Germinal center (tissue), 1 donor: ENCODE data around the gene PRSS35.
A peak's percentile ranks its signal among the peaks of the same experiment; 100 is the strongest.
"Not testable (repeated sequence)": the region's sequence is repeated elsewhere in the genome, so short reads cannot be mapped to it uniquely, and the experiment has no call there.

Source experiments
- DNase-seq: peaks from one replicate; pipeline ENCODE4 v3.0.0; 2012; ENCODE audit warnings: mixed read lengths, low spot score

Gene PRSS35, protein sequence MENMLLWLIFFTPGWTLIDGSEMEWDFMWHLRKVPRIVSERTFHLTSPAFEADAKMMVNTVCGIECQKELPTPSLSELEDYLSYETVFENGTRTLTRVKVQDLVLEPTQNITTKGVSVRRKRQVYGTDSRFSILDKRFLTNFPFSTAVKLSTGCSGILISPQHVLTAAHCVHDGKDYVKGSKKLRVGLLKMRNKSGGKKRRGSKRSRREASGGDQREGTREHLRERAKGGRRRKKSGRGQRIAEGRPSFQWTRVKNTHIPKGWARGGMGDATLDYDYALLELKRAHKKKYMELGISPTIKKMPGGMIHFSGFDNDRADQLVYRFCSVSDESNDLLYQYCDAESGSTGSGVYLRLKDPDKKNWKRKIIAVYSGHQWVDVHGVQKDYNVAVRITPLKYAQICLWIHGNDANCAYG

DNA sequence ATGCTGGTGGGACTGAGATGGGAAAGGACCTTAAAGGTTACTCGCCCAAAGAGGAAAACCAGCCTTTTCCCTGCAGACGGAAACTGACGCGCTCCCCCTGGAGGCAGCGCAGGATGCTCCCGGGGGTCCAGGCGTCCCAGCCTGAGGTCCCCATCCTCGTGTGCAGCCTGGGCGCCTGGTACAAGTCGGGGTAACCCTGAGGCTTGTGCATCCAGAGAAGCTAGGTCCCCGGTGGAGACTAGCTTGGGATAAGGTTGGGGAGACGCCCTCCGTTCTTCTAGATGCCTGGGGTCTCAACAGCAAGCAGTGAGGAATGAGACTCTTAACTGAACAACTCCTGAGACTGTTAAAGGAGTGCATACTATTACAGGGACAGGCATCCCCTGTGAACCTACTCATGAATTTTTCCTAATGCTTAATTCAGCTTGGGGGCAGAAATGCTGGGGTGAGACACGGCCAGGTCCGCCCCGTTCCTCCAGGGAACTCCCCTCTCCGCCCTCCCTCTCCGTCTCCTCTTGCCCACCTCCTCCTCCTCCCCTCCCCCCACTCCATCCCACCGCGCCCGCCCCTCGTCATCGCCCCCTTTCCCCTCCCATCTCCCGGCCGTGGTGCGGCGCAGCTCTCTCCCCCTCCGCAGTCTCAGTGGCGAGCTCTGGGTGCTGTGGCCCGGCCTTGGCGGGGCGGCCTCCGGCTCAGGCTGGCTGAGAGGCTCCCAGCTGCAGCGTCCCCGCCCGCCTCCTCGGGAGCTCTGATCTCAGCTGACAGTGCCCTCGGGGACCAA is at the start of gene PRSS35:
Gene PRSS35, plus strand, starts transcription at position 634 of the 781 bp plus-strand sequence. CDS start 10,908 bp downstream, outside the sequence.
- DNase-seq = no peak

DNA sequence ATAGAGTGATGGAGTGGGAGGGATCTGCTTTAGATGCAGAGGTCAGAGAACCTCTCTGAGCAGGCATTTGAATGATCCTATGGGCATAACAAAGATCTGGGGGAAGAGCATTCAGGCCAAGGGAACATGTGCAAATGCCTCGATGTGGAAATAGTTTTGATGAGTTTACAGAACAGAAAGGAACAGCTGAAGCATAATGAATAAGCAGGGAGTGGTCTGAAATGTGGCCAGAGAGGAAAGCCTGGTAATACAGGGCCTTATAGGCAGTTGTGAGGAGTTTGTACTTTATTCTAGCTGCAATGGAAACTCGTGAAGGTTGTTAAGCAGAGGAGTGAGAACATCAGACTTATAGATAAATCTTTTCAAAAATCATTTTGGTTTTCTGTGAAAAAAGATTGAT is 48.4 kb upstream of the PRSS35 start:
- no peak for DNase-seq

DNA sequence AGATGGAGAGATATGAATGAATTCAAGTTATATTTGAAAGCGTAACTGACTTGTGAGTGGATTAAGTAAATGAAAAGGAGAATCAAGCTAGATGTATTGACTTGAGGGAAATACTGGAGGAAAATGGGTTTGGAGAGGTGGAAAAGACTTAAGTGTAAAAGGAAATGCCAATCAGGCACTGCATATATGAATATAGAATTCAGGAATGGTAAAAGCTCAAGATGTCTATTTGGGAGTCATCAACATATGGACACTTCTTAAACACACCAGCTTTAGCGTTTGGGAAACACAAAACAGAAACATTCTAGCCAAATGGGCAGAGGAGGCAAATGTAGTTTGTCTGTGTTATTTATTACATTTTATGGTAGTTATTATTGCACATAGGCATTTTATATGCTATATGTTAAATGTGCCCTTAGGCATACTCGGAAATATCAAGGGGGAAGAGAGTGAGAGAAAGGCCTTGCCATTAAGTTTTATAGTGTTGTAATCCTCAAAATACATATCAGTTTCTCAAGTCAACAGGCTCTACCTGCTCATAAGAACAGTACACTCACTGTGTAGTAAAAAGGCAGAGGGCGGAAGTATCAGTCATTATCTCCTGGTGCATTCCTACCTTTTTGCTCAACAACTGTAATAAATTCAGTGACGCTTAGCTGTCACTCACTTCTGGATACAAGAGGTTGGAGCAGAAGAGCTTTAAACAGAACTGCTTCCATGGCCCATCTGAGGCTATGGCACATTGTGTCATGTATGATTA is 47.8 kb upstream of the PRSS35 start:
- DNase-seq = no peak

DNA sequence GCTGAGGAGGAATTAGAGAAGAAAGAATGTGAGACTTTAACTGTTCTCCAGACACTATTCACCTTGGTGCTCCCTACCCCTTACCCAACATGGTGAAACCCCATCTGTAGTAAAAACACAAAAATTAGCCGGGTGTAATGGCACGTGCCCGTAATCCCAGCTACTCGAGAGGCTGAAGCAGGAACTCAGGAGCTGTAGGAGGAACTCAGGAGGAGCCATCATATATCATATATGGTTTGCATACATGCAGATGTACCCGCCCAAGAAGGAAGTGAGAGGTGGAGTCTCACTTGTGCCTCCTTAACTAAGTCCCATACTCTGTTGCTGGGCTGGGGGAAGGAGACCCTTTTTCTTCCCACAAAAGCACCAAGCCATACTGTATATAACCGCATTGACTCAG is 46.0 kb upstream of the PRSS35 start:
- DNase-seq = no peak

DNA sequence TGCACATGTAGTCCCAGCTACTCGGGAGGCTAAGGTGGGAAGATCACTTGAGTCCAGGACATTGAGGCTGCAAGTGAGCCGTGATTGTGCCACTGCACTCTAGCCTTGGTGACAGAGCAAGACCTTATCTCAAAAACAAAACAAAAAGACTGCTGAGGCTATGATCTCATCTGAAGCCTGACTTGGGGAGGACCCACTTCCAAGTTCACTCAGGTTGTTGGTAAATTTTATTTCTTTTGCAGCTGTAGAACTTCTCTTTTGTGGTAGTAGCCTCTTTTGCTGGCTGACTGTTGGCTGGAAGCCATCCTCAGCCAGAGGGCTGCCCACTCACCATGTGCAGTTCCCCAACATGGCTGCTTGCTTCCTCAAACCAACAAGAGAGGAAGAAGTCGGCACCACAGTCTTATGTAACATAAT is 44.7 kb upstream of the PRSS35 start:
- no peak for DNase-seq

DNA sequence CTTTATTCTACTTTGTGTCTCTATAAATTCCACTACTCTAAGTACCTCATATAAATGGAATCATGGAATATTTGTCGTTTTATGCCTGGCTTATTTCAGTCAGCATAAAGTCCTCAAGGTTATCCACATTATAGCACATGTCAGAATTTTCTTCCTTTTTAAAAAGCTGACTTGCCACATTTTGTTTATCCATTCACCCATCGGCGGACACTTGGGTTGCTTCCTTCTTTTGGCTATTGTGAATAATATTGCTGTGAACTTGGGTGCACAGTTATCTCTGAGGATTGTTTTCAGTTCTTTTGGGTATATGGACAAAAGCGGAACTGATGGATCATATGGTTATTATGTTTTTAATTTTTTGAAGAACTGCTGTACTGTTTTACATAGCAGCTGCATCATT is 42.3 kb upstream of the PRSS35 start:
- DNase-seq = no peak

DNA sequence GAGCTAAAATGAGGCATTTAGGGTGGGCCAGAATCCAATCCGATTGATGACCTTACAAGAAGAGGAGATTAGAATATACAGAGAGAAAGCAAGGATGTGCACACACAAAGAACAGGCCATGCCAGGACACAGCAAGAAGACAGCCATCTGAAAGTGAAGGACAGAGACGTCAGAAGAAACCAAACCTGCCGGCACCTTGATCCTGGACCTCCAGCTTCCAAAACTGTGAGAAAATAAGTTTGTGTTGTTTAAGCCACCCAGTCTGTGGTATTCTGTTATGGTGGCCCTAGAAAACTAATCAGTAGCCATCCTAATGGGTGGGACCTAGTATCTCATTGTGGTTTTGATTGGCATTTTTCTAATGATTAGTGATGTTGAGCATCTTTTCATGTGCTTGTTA is 41.7 kb upstream of the PRSS35 start:
- no peak for DNase-seq

DNA sequence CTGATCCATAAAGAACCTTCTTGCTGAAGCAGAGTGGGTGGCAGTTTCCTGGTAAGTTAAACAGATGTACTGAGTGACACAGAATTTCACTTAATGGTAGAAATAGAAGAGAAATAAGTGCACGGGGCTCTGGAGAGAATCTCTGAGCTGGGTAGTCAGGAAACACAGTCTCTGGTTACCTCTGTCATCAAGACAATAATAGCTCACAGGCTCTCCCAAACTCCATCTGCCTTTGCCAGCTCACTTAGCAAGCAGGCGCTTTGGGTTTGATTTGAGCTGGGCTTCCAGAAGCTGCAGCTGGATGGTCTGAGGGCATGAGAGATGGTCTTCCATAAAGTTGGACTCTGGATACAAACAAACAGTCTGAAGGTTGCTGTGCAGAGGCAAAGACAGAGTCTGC is 39.6 kb upstream of the PRSS35 start:
- no peak for DNase-seq

DNA sequence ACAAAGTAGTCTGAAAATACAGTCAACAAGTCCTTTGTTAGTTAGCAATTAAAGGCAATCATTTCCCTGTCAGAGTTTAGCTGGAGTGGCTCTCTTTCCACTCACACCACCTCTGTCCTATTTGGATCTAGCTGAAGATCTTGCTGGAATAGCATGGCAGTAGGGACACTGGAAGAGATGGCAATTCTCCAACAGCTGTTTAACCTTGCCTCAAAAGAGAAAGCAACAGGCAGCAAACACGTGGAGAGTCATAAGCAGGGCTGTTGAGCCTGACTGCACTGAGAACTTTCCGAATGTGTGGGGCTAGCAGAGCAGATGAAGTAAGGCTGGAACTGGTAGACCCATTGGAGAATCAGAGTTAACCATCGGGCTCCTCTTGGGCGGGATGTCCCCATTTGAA is 38.0 kb upstream of the PRSS35 start:
- no peak for DNase-seq

DNA sequence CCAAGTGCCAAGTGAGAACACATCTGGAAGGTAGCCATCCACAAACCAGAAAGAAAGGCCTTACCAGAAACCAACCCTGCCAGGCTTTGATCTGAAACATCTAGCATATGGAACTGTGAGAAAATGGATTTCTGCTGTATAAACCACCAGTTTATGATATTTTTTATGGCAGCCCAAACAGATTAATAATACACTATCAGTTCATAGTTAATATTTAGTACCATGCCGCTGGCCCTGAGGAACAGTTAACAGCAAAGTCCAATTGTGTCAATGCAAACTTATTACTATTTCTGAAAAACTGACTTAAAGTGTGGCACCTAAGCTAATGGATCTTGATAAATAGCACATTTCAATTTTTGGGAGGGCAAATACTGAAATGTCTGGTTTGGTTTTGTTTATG is 35.4 kb upstream of the PRSS35 start:
- no peak for DNase-seq

DNA sequence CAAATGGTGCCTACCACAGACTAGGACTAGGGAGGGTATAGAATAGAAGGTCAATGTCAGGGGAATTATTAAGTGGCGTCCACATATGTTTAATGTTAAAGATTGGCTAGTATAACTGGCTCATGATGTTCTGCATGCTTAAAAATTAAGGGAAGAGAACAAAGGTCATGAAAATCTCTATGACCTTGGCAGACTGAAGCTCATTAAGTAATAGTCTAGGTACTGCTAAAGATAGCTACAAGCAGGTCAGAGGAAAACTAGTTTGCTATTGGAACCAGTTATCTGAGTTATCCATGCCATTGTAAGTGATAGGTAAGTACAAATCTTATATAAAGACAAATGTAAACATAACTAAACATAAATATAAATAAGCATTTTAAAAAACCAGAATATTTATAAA is 32.9 kb upstream of the PRSS35 start:
- DNase-seq = no peak

DNA sequence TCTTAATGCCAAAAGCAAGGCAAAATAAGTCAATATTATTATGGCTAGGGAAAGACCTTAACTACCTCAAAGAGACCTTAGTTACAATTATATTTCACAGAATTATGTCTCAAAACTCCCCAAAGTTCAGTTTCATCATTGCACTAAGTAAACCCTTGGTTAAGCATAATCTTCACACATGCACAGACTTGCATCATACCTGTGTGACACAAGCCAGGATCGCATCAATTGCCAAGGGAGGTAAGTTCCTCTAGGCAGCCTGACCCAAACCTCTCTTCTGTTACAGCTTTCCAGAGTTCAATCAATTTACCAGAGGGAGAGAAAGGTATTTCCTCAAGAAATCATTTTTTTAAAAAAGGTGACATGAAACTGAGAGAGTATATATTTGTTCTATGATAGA is 31.9 kb upstream of the PRSS35 start:
- DNase-seq = no peak

DNA sequence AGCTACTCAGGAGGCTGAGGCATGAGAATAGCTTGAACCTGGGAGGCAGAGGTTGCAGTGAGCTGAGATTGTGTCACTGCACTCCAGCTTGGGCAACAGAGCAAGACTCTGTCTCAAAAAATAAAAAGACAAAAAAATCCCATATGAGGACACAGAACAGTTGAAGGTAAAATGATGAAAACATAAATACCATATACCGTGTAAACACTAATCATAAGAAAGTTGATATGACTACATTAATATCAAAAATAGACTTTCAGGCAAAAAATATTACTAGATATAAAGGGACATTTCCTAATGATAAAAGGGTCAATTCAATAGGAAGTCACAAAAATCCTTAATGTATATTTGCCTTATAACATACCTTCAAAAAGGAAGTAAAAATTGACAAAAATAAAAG is 30.4 kb upstream of the PRSS35 start:
- DNase-seq = not testable (repeated sequence)

DNA sequence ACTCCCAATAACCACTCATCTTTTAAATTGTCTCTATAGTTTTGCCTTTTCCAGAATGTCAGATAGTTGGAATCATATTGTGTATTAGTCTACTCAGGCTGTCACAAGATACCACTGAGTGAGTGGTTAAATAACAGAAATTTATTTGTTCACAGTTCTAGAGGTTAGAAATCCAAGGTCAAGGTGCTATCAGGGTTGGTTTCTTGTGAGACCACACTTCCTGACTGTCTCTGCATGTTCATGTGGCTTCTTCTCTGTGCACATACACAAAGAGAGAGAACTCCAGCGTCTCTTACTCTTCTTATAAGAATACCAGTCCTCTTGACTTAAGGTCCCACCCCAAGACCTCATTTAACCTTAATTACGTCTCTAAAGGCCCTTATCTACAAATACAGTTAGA is 23.9 kb upstream of the PRSS35 start:
- no peak for DNase-seq

DNA sequence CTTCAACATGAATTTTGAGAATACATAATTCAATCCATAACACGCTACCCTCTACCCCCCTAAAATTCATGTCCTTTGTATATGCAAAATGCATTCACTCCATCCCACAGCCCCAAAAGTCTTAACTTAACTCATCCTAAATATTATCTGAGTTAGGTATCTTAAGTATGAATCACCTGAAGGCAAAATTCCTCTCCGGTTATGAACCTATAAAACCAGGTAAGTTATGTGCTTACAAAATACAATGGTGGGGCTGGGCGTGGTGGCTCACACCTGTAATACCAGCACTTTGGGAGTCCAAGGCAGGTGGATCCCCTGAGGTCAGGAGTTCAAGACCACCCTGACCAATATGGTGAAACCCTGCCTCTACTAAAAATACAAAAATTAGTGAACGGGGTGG is 23.5 kb upstream of the PRSS35 start:
- DNase-seq = no peak

DNA sequence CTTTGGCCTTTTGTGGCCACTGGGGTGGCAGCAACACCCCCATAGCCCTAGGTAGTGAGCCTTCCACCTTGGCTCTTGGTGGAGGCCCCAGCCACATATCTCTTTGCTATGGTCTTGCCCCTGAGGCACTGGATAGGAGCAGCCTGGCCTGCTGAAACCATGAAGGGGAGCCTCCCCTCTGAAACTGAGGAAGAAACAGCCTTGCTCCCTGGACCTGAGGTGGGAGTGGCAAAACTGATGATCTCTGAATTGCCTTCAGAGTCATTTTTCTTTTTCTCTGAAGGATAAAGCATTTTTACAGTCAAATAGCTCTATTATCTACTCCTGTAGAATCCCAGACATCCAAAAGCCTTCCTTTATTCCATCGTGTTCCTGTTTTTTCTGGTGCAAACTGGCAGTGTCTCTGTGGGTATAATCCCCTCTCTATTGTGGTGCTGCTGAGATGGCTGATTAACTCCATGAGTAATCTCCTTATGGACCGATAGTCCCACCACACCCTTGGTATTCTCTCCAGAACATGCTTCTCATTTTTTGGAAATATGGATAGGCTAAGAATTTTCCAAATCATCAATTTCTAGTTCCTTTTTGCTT is 22.0 kb upstream of the PRSS35 start:
- DNase-seq = no peak

DNA sequence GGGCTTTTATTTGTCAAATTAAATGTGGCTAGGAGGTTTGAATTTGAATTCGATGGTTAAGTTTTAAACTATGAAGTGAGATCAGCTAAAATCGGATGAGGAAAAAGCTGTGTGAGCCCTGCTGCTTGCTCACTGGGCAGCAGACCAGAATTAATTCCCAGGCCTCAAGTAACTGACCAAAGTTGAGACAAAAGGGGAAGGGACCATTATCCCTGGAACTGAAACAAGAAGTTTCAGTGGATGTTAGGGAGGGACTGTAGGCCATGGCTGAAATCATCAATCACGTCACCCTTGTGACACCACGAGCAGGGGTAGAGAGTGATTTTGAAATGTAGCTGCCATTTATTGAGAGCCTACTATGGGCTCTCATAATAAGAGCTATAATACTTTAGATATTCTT is 7.0 kb upstream of the PRSS35 start:
- no peak for DNase-seq

DNA sequence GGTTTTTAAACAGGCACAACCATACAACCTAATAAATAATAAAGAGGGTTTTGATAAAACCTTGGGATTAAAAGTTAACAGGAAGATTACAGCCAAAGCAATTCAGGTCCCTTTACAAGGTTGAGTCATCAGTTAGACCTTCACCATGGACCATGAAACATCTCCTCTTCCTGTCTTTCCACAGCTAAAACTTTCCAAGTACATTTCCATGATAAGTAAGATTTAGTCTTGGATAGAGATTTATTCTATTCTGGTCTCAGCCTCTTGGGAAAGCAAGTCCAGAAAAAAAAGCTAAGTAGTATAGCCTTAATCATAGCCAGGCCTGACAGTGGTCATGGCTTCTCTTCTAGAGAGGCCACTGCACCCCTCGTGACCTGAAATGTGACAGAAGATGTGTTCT is 2.9 kb upstream of the PRSS35 start:
- DNase-seq = no peak

DNA sequence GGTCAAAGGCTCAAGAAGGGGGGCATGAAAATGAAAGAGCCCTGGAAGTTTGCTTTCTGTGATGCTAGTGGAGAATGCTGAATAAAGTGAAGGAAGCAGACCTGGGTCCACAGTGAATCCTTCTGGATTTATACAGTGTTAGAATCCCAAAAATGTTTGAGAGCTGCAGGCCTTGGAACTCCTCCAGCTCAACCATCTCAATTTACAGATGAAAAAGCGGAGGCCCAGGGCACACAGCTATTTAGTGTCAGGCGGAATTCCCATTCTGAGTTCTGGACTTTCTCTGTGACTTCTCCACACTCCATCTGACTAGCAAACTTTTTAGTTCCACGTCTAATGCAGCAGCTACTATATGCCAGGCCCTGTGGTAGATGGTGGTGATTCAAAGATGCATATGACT is 1.5 kb upstream of the PRSS35 start:
- DNase-seq = no peak

DNA sequence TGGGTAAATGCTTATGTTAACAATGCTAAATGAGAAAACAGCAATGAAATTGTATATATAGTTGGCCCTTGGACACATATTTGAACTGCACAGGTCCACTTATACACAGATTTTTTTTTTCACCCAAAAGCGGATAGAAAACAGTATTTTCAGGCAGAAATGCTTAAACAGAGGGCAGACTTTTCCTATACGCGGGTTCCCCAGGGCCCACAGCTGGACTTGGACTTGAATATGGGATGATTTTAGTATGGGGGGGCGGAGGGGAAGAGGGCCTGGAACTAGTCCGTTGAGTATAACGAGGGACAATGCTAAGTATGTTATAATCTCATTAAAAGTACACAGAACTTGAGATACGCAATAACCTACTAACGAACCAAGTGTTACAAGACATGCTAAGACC is 1.1 kb upstream of the PRSS35 start:
- DNase-seq = no peak

DNA sequence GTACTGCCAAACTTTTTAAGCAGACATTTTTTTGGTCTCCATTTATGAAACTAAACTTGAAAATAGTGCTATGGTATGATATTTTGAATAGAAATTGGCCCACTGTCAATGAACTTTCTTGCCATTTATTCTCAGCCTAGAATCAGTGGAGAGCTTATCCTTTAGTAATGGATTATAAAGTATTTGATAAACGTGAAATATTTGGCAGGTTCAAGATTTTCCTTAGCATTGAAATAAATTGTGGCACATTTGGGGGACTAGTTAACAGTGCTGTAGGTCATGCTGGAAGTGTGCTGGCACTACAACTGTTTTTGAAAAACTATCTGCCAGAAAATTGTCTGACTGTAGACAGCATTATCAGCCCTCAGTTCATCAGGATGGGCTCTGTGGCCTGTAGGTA is 2.1 kb downstream of the PRSS35 start:
- no peak for DNase-seq

DNA sequence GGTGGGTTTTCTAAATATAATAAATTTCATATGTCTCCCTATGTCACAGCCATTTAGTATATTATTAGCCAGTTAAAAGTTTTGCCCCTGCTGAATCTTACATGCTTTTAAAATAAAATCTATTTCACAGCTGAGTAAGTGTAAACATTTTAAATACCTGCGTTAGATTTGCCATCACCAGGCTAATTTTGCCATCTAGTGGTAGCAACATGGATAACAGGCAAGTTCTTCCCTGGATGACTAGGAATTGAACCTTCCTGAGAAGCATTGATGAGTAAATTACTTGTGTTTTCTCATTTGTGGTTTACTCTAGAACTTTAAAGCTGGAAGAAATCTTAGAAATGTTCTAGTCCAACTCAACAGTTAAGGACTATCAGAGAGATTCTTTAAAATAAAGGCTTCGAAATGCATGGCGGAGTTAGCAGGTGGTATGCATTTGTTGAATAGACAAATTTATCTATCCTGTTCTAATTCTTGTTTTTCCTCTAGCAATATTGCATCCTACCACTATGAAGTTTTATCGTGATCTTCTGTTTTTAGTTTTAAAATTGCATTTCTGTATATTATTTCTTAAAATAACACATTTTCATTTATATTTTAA is 2.6 kb downstream of the PRSS35 start:
- DNase-seq = peak; percentile 10
